Breast epithelium (tissue), 4 donors: ENCODE results near the gene TIE1. TPM values are rescaled to one million over a fixed set of nuclear protein-coding genes. Genes with fewer than 3 reads are reported as not detected.

Source experiments
- DNase-seq, 2 donors: peaks; one replicate each; pipeline ENCODE4 v3.0.0-alpha.2; 2019; ENCODE audit warnings: low spot score in 2 of 2
- H3K27ac ChIP-seq, 2 donors: fragments of 200-600 bp; sonication (generic) in 1 of 2; one replicate each; pipeline ENCODE4 v1.5.1; 2016 to 2019; ENCODE audit warnings: mild to moderate bottlenecking in 1 of 2
- H3K27me3 ChIP-seq, 2 donors: fragments of 200-600 bp; sonication (generic) in 1 of 2; one replicate each; pipeline versions ENCODE4 v1.5.1 to v1.6.0; 2017 to 2019; ENCODE audit warnings: control low read depth in 1 of 2, mild to moderate bottlenecking in 1 of 2
- H3K36me3 ChIP-seq: fragments of 200-600 bp; one replicate; pipeline ENCODE4 v1.5.1; 2019
- H3K4me1 ChIP-seq, 2 donors: fragments of 200-600 bp; sonication (generic); one replicate each; pipeline ENCODE4 v1.5.1; 2016 to 2019; ENCODE audit warnings: control low read depth in 1 of 2
- H3K4me3 ChIP-seq, 3 donors: fragments of 200-600 bp; sonication (generic); 1 replicate in 2 of 3; 2 replicates in 1 of 3; pipeline ENCODE4 v1.5.1; 2016 to 2019; ENCODE audit warnings: mild to moderate bottlenecking in 3 of 3, moderate library complexity in 2 of 3
- H3K9me3 ChIP-seq, 2 donors: fragments of 200-600 bp; sonication (generic) in 1 of 2; one replicate each; pipeline ENCODE4 v1.5.1; 2016 to 2019; ENCODE audit warnings: control low read depth in 1 of 2
- CTCF ChIP-seq, 3 donors: fragments of 450-650 bp; IDR thresholded peaks; one replicate each; pipeline ENCODE4 v1.5.1; 2016 to 2017; ENCODE audit warnings: antibody characterized with exemption in 3 of 3, mild to moderate bottlenecking in 3 of 3, moderate library complexity in 3 of 3
- POLR2A ChIP-seq: fragments of 450-650 bp; IDR thresholded peaks from one replicate; pipeline ENCODE4 v1.6.1; 2016; ENCODE audit warnings: antibody characterized with exemption, mild to moderate bottlenecking, moderate library complexity
- POLR2AphosphoS5 ChIP-seq, 3 donors: sonication (generic); formaldehyde crosslinking; IDR thresholded peaks; one replicate each; pipeline ENCODE4 v1.6.1; 2017; ENCODE audit warnings: antibody characterized with exemption in 3 of 3
- intact Hi-C: fragments of 100-400 bp; cut with DNase I; formaldehyde crosslinking; loops from one replicate; pipeline ENCODE4 v1.15.1; 2023; ENCODE audit warnings: low total_unique reads
- total RNA-seq, 3 donors: library from RNA; depleted of rRNA; stranded (reverse); fragments of >200 nt; gene quantifications; one replicate each; pipeline ENCODE4 v1.1.0, GENCODE V29; 2016

The TIE1 gene
- total RNA-seq, 3 donors from 2014 or later = 9.4 to 39.0 (median 24.2) TPM

- Histone ChIP-seq H3K4me3 (no peak overlapping the region), H3K27ac (no peak overlapping the region), H3K4me1 (no peaks in the 10 kb centered on the region), H3K27me3 (no peaks in the 10 kb centered on the region), H3K9me3 (no peaks in the 10 kb centered on the region), H3K36me3 (no peaks in the 10 kb centered on the region)
- peak; percentile 9 to 37 for DNase-seq
- intact Hi-C loops = no loop called here
- no peak for TF ChIP-seq CTCF (IDR thresholded peaks at IDR 0.05)
- TF ChIP-seq POLR2A = no peak
- no peak for TF ChIP-seq POLR2AphosphoS5 (IDR thresholded peaks at IDR 0.05)
These were observed 45.2 kb upstream of the TIE1 start for GRCh38 chr1:43255438-43256210.

- H3K4me1 ChIP-seq = no peaks in the 10 kb centered on the region
- peak overlapping the region; percentile 45 to 68 for H3K27ac ChIP-seq
- intact Hi-C loops = no loop called here
- H3K4me3 ChIP-seq = no peak overlapping the region
- no peaks in the 10 kb centered on the region for H3K36me3 ChIP-seq
- no peaks in the 10 kb centered on the region for H3K9me3 ChIP-seq
- TF ChIP-seq POLR2A (no peak), POLR2AphosphoS5 (IDR thresholded peaks at IDR 0.05) (no peak), CTCF (IDR thresholded peaks at IDR 0.05) (no peak)
- peak; percentile 26 to 49 for DNase-seq
- H3K27me3 ChIP-seq = no peaks in the 10 kb centered on the region
These were observed 43.9 kb upstream of the TIE1 start for GRCh38 chr1:43256675-43257570.

GRCh38 chr1:43258370-43258769 is 42.4 kb upstream of the TIE1 start:
- H3K27me3 ChIP-seq = no peaks in the 10 kb centered on the region
- no peaks in the 10 kb centered on the region for H3K36me3 ChIP-seq
- no peaks in the 10 kb centered on the region for H3K4me1 ChIP-seq
- H3K4me3 ChIP-seq = no peak overlapping the region
- intact Hi-C loops = no loop called here
- H3K27ac ChIP-seq = no peak overlapping the region
- peak in 1 of 2 donors; percentile 4 for DNase-seq
- H3K9me3 ChIP-seq = no peaks in the 10 kb centered on the region
- TF ChIP-seq POLR2A = no peak
- TF ChIP-seq POLR2AphosphoS5 (IDR thresholded peaks at IDR 0.05) = no peak
- no peak for TF ChIP-seq CTCF (IDR thresholded peaks at IDR 0.05)

GRCh38 chr1:43265431-43265830 is 35.4 kb upstream of the TIE1 start:
- TF ChIP-seq POLR2A (no peak), CTCF (IDR thresholded peaks at IDR 0.05) (no peak), POLR2AphosphoS5 (IDR thresholded peaks at IDR 0.05) (no peak)
- H3K36me3 ChIP-seq = no peaks in the 10 kb centered on the region
- intact Hi-C loops = no loop called here
- no peak overlapping the region for H3K4me3 ChIP-seq
- H3K9me3 ChIP-seq = no peaks in the 10 kb centered on the region
- no peak overlapping the region for H3K27ac ChIP-seq
- no peaks in the 10 kb centered on the region for H3K4me1 ChIP-seq
- DNase-seq = no peak
- H3K27me3 ChIP-seq = no peaks in the 10 kb centered on the region

GRCh38 chr1:43266881-43267280 is 33.9 kb upstream of the TIE1 start:
- Histone ChIP-seq H3K27me3 (no peaks in the 10 kb centered on the region), H3K4me3 (no peak overlapping the region), H3K4me1 (no peaks in the 10 kb centered on the region), H3K27ac (no peak overlapping the region), H3K36me3 (no peaks in the 10 kb centered on the region), H3K9me3 (no peaks in the 10 kb centered on the region)
- DNase-seq = peak in 1 of 2 donors; percentile 7
- TF ChIP-seq CTCF (IDR thresholded peaks at IDR 0.05) (no peak), POLR2A (no peak)
- intact Hi-C loops = no loop called here
